ENCODE measurements around the gene UBA7.
"Not testable (repeated sequence)": the region's sequence is repeated elsewhere in the genome, so short reads cannot be mapped to it uniquely, and the experiment has no call there.

Gene UBA7

DNA sequence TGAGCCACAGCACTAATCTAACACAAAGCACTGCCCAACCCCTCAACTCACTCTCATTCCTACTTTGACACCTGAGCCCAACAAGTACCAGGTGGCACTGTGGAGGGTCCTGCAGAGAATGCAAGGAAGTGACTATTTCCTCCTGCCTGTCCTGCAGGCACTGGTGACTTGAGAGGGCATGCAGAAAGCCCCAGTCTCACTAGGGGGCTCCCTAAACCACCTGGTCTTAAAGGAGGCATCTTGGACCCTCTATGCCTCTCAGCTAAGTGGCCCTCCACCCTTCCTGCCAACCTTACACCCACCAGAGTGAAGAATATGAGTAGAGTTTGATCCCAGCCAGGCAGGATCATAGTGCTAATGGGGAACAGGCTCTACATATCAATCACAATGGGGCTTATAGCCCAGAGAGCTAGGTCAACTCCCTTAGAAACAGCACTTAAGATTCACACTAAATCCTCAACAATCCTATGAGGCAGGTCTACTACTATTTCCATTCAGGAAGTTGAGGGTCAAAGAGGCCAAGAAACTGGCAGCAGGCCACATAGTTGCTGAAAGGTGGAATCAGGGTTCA is 27.5 kb upstream of the UBA7 start:
- FAIRE-seq = no peak
- DNase-seq (ENCODE audit: insufficient read length) = no peak
- TF ChIP-seq POLR2AphosphoS5 (IDR thresholded peaks at IDR 0.05; ENCODE audit: low read depth, low read length) (no peak), TAF1 (IDR thresholded peaks at IDR 0.05; ENCODE audit: borderline replicate concordance, low read depth, low read length) (no peak), POLR2A (IDR thresholded peaks at IDR 0.05; ENCODE audit: low read depth, low read length) (no peak)

DNA sequence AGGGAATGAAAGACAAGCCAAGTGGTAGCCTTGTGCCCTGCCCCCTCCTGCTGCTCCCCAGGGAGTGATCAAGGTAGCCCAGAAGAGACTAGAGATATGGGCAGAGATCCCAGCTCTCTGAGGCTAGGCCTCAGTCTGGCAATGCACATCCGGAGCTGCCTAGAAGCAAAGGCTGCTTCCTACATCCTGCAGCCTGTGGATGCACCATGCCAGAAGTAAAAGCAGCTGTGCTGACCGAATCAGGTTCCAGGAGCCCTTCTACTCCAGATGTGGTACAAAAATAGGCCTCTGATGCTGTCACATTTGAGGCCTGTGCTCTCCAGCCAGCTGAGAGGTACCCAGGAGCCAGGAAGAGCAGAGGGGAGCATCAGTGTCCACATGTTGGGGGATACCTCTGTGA is 26.6 kb upstream of the UBA7 start:
- TF ChIP-seq TAF1 (IDR thresholded peaks at IDR 0.05; ENCODE audit: borderline replicate concordance, low read depth, low read length) = no peak
- no peak for TF ChIP-seq POLR2A (IDR thresholded peaks at IDR 0.05; ENCODE audit: low read depth, low read length)
- TF ChIP-seq POLR2AphosphoS5 (IDR thresholded peaks at IDR 0.05; ENCODE audit: low read depth, low read length) = no peak
- DNase-seq (ENCODE audit: insufficient read length) (no peak), FAIRE-seq (no peak)

GRCh38 chr3:49839193-49839809 is 25.5 kb upstream of the UBA7 start:
- peak; percentile 94 for FAIRE-seq
- DNase-seq (ENCODE audit: insufficient read length) = peak; percentile 58
- TF ChIP-seq POLR2AphosphoS5 (IDR thresholded peaks at IDR 0.05; ENCODE audit: low read depth, low read length) = no peak
- TF ChIP-seq TAF1 (IDR thresholded peaks at IDR 0.05; ENCODE audit: borderline replicate concordance, low read depth, low read length) = no peak
- TF ChIP-seq POLR2A (IDR thresholded peaks at IDR 0.05; ENCODE audit: low read depth, low read length) = no peak

DNA sequence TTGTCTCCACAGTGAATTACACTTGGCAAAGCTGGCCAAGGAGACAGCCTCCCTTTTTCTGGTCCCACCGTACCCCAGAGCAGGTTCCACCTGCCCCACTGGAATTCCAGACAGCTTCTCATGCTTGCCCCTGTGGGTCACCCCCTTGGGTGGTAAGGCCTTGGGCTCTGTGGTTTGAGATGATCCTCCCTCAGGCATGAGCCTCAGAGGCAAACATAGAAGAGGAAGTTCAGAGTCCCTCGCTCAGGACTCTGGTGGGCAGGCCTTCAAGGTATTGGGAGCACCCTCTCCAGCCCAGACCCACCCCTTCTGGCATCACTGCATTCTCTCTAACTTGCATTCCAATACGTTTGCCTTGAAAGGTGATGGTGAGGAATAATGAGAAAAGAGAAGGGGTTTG is 17.6 kb upstream of the UBA7 start:
- TF ChIP-seq POLR2A (IDR thresholded peaks at IDR 0.05; ENCODE audit: low read depth, low read length) = no peak
- no peak for TF ChIP-seq POLR2AphosphoS5 (IDR thresholded peaks at IDR 0.05; ENCODE audit: low read depth, low read length)
- no peak for TF ChIP-seq TAF1 (IDR thresholded peaks at IDR 0.05; ENCODE audit: borderline replicate concordance, low read depth, low read length)
- FAIRE-seq = no peak
- no peak for DNase-seq (ENCODE audit: insufficient read length)

DNA sequence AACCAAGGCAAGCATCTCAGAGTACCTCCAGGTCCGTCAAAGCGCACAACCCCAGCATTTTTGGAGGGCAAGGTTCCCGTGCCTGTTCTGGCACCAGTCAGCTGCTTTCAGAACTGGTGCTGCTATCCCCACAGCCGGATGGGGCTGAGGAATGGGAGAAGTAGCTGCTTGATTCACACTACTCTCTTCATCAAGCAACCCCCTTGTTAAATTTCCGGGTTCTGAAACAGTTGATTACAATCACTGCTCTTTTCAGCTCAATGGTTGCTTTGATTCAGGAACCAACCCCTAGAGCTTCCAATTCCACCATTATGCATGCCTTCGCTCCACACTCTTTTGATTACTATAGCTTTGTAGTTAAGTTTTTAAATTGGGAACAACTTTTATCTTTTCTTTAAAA is 12.3 kb upstream of the UBA7 start:
- DNase-seq (ENCODE audit: insufficient read length) (no peak), FAIRE-seq (no peak)
- TF ChIP-seq TAF1 (IDR thresholded peaks at IDR 0.05; ENCODE audit: borderline replicate concordance, low read depth, low read length) (no peak), POLR2A (IDR thresholded peaks at IDR 0.05; ENCODE audit: low read depth, low read length) (no peak), POLR2AphosphoS5 (IDR thresholded peaks at IDR 0.05; ENCODE audit: low read depth, low read length) (no peak)

DNA sequence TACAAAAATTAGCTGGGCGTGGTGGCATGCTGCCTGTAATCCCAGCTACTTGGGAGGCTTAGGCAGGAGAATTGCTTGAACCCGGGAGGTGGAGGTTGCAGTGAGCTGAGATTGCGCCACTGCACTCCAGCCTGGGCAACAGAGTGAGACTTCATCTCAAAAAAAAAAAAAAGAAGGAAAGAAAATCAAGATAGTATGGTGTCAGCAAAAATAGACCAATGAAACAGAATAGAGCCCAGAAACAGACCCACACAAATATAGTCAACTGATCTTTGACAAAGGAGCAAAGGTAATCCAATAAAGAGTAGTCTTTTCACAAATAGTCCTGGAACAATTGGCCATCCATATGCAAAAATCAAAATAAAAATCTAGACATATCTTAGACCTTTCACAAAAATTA is 9.4 kb upstream of the UBA7 start:
- not testable (repeated sequence) for DNase-seq (ENCODE audit: insufficient read length); FAIRE-seq

DNA sequence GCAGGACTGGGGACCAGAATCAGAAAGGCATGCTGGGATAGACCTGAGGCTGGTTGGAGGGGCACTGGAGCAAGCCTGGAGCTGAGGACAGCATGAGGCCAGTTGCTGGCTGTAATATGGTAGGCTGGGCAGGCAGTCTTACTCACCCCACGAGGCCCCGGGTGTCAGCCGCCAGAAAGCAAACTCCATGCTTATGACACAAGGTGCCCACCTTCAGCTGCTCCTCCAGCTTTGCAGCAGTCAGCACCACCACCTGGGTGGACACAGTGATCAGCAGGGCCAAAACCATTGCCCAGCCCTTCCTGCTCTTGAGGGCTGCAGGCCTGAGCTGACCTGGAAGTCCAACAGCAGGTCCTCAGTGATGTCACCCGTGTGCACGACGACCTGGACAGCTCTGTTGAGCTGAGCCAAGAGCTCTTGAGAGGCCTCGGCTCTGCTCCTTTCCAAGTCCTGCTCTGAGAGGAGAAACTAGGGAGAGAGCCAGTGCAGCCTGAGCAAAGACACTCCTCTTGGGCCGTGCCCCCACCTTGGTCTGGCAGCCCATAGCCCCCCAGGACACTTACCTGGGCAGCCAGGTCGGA is 747 bp downstream of the UBA7 start:
- TF ChIP-seq TAF1 (IDR thresholded peaks at IDR 0.05; ENCODE audit: borderline replicate concordance, low read depth, low read length) (no peak), POLR2AphosphoS5 (IDR thresholded peaks at IDR 0.05; ENCODE audit: low read depth, low read length) (no peak), POLR2A (IDR thresholded peaks at IDR 0.05; ENCODE audit: low read depth, low read length) (no peak)
- no peak for DNase-seq (ENCODE audit: insufficient read length)
- no peak for FAIRE-seq

DNA sequence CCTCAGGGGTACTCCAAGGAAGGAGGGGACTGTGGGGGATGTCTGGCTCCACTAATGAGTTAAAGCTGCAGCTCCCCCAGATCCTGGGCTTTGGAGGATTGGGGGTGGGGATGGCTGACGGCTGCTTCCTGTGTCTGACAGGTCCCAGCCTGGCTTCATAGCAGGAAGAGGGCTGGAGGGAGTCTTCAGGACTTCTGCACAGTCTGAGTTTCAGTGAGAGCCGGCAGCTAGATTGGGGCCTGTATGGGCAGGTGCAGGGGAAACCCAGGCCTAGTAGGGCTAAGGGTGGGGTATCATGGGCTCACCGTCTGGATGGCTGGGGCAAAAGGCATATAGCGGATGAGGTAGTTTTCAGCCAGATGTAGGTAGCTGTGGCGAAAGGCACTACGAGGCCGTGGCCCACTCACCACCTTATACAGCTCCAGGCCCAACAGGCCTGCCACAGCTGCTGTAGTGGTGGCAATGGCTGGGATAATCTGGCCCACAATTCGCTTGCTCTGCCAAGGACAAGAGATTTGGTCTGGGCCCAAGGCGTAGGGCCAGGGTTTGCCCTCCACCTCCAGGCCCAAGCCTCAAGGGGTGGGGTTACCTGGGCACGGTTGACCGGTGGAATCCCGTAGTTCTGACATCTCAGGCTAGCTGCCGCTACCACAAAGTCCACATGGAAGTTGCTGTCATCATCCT is 6.2 kb downstream of the UBA7 start:
- FAIRE-seq (peak; percentile 88), DNase-seq (ENCODE audit: insufficient read length) (no peak)
- no peak for TF ChIP-seq POLR2AphosphoS5 (IDR thresholded peaks at IDR 0.05; ENCODE audit: low read depth, low read length)
- no peak for TF ChIP-seq TAF1 (IDR thresholded peaks at IDR 0.05; ENCODE audit: borderline replicate concordance, low read depth, low read length)
- no peak for TF ChIP-seq POLR2A (IDR thresholded peaks at IDR 0.05; ENCODE audit: low read depth, low read length)

GRCh38 chr3:49806850-49807249 is 6.9 kb downstream of the UBA7 start:
- peak; percentile 84 for FAIRE-seq
- TF ChIP-seq POLR2A (IDR thresholded peaks at IDR 0.05; ENCODE audit: low read depth, low read length) (no peak), TAF1 (IDR thresholded peaks at IDR 0.05; ENCODE audit: borderline replicate concordance, low read depth, low read length) (no peak), POLR2AphosphoS5 (IDR thresholded peaks at IDR 0.05; ENCODE audit: low read depth, low read length) (no peak)
- DNase-seq (ENCODE audit: insufficient read length) = no peak

DNA sequence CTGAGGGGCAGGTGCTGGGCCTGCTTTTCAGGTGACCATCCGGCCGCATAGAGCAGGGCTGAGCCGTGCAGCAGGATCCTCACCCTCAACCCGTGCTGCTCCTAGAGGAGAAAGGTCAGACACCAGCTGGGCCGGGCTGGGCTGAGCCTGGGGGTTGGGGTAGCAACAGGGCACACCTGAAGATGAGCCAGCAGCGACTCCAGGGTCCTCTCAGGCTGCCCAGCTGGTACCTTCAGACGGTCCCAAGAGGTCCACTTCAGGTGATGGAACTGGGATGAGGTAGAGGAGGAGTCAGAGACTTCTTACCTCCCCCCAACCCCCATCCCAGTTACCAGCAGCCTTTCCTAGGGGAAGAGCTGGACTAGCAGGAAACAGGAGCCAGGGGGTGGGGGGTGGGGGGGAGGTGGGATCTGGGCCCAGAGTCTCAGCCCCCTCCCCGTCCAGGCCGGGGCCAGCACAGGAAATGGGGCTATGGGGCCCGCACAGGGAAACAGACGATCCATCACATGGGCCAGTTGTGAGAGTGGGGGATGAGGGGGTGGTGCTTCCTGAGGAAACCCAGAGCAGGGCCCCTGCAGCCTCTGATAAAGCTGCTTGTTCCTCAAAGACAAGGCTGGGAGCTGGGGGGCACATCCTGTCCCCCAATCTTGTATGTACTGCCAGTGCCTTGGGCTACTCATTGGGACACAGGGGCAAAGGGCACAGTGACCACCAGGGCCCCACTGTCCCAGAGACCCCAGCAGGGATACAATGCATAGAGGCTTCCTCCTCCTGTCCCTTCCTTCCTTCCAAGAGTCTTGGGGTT is 7.7 kb downstream of the UBA7 start:
- DNase-seq (ENCODE audit: insufficient read length) = no peak
- TF ChIP-seq TAF1 (IDR thresholded peaks at IDR 0.05; ENCODE audit: borderline replicate concordance, low read depth, low read length) (no peak), POLR2AphosphoS5 (IDR thresholded peaks at IDR 0.05; ENCODE audit: low read depth, low read length) (peak; percentile 61), POLR2A (IDR thresholded peaks at IDR 0.05; ENCODE audit: low read depth, low read length) (peak; percentile 41; the same call in 1 of the 2 replicates)
- peak; percentile 87 for FAIRE-seq

- FAIRE-seq = peak; percentile 82
- no peak for DNase-seq (ENCODE audit: insufficient read length)
- TF ChIP-seq POLR2AphosphoS5 (IDR thresholded peaks at IDR 0.05; ENCODE audit: low read depth, low read length) (no peak), POLR2A (IDR thresholded peaks at IDR 0.05; ENCODE audit: low read depth, low read length) (no peak), TAF1 (IDR thresholded peaks at IDR 0.05; ENCODE audit: borderline replicate concordance, low read depth, low read length) (no peak)
Measured at GRCh38 chr3:49805367-49805782, 8.4 kb downstream of the UBA7 start.

Measured in GM12892 (cell line).